ENCODE data around the gene KRT73. TPM values are rescaled to one million over a fixed set of nuclear protein-coding genes. Genes with fewer than 3 reads are reported as not detected.

Gene KRT73
- total RNA-seq, 1 donor from 2014 or later: not detected

- Mint-ChIP-seq H3K4me1 (ENCODE audit: low read depth) (no peaks in the 10 kb centered on the region), H3K27me3 (ENCODE audit: low read depth) (peaks cover 73% of the 10 kb centered on the region), H3K4me3 (ENCODE audit: unreplicated experiment) (no peak overlapping the region), H3K27ac (ENCODE audit: unreplicated experiment) (no peak overlapping the region), H3K36me3 (ENCODE audit: low read depth) (no peaks in the 10 kb centered on the region), H3K9me3 (ENCODE audit: low read depth) (no peaks in the 10 kb centered on the region)
- no peak for DNase-seq (ENCODE audit: low spot score)
- TF ChIP-seq CTCF (IDR thresholded peaks at IDR 0.05): no peak
Observed at GRCh38 chr12:52655251-52655650, 36.9 kb upstream of the KRT73 start.

GRCh38 chr12:52651726-52652261, 33.4 kb upstream of the KRT73 start, which contains the start of gene KRT2:
Gene KRT2 (minus strand): TSS chr12:52652211. CDS start chr12:52652142, 69 bp downstream.
- Mint-ChIP-seq H3K36me3 (ENCODE audit: low read depth) (no peaks in the 10 kb centered on the region), H3K4me3 (ENCODE audit: unreplicated experiment) (no peak within 1 kb of the TSS)

GRCh38 chr12:52650520-52651081, 32.2 kb upstream of the KRT73 start:
- no peak for TF ChIP-seq CTCF (IDR thresholded peaks at IDR 0.05)
- no peaks in the 10 kb centered on the region for H3K36me3 Mint-ChIP-seq (ENCODE audit: low read depth)
- H3K4me3 Mint-ChIP-seq (ENCODE audit: unreplicated experiment): no peak overlapping the region
- H3K9me3 Mint-ChIP-seq (ENCODE audit: low read depth): no peaks in the 10 kb centered on the region
- peaks cover 65% of the 10 kb centered on the region for H3K27me3 Mint-ChIP-seq (ENCODE audit: low read depth)
- DNase-seq (ENCODE audit: low spot score): no peak
- no peaks in the 10 kb centered on the region for H3K4me1 Mint-ChIP-seq (ENCODE audit: low read depth)
- H3K27ac Mint-ChIP-seq (ENCODE audit: unreplicated experiment): no peak overlapping the region

More at GRCh38 chr12:52651726-52652261, 33.4 kb upstream of the KRT73 start, which contains the start of gene KRT2:
- Mint-ChIP-seq H3K4me1 (ENCODE audit: low read depth) (no peaks in the 10 kb centered on the region), H3K27me3 (ENCODE audit: low read depth) (peaks cover 63% of the 10 kb centered on the region), H3K9me3 (ENCODE audit: low read depth) (no peaks in the 10 kb centered on the region), H3K27ac (ENCODE audit: unreplicated experiment) (no peak within 1 kb of the TSS)
- no peak for TF ChIP-seq CTCF (IDR thresholded peaks at IDR 0.05)
- no peak for DNase-seq (ENCODE audit: low spot score)

- no peak for TF ChIP-seq CTCF (IDR thresholded peaks at IDR 0.05)
- H3K4me3 Mint-ChIP-seq (ENCODE audit: unreplicated experiment): no peak overlapping the region
- peaks cover 66% of the 10 kb centered on the region for H3K27me3 Mint-ChIP-seq (ENCODE audit: low read depth)
- H3K36me3 Mint-ChIP-seq (ENCODE audit: low read depth): no peaks in the 10 kb centered on the region
- no peak overlapping the region for H3K27ac Mint-ChIP-seq (ENCODE audit: unreplicated experiment)
- H3K4me1 Mint-ChIP-seq (ENCODE audit: low read depth): no peaks in the 10 kb centered on the region
- H3K9me3 Mint-ChIP-seq (ENCODE audit: low read depth): no peaks in the 10 kb centered on the region
- DNase-seq (ENCODE audit: low spot score): no peak
Observed at GRCh38 chr12:52649066-52649465, 30.7 kb upstream of the KRT73 start.

- no peaks in the 10 kb centered on the region for H3K9me3 Mint-ChIP-seq (ENCODE audit: low read depth)
- no peak overlapping the region for H3K4me3 Mint-ChIP-seq (ENCODE audit: unreplicated experiment)
- no peak for TF ChIP-seq CTCF (IDR thresholded peaks at IDR 0.05)
- no peaks in the 10 kb centered on the region for H3K4me1 Mint-ChIP-seq (ENCODE audit: low read depth)
- H3K27me3 Mint-ChIP-seq (ENCODE audit: low read depth): peaks cover 62% of the 10 kb centered on the region
- no peak overlapping the region for H3K27ac Mint-ChIP-seq (ENCODE audit: unreplicated experiment)
- H3K36me3 Mint-ChIP-seq (ENCODE audit: low read depth): no peaks in the 10 kb centered on the region
- DNase-seq (ENCODE audit: low spot score): no peak
Observed at GRCh38 chr12:52648012-52648550, 29.7 kb upstream of the KRT73 start.
